ENCODE data around the gene DHX35. TPM values are rescaled to one million over a fixed set of nuclear protein-coding genes. Genes with fewer than 3 reads are reported as not detected.

The DHX35 gene
- total RNA-seq, 6 experiments from 2014 or later = 3.2 to 7.5 (median 4.8) TPM

DNA sequence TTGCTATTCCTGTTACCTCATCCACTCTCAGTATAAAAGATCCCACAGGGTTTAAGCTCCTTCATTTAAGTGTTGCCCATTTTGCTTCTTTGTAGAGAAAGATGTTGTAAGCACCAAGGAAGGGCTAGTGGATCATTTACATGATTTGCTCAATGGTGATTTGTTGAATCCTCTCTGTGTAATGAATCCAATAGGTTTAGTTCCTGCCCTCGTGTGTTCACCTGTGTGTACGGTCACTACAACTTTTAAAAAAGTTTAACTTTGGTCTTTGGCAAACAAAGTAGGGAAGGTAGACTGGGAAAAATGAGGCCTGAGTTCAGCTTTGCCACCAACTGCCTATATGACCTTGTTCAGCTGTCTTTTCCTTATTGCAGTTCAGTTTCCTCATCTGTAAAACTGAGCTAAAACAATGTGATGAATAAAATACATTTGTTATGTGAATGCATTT lies 51.5 kb downstream of the DHX35 start:
- no peaks in the 10 kb centered on the region for H3K9me3 ChIP-seq
- no peak overlapping the region for H3K4me3 ChIP-seq
- 15% methylated on average over 2 of the region's 2 CpGs for WGBS (ENCODE audit: insufficient coverage, low coverage, low lambda C conversion rate, missing lambda C conversion rate)
- intact Hi-C loops (cut with DNase I) = no loop called here
- peak overlapping the region in 1 of 3 donors; percentile 6 for H3K27ac ChIP-seq
- TF ChIP-seq, protein P1, sequence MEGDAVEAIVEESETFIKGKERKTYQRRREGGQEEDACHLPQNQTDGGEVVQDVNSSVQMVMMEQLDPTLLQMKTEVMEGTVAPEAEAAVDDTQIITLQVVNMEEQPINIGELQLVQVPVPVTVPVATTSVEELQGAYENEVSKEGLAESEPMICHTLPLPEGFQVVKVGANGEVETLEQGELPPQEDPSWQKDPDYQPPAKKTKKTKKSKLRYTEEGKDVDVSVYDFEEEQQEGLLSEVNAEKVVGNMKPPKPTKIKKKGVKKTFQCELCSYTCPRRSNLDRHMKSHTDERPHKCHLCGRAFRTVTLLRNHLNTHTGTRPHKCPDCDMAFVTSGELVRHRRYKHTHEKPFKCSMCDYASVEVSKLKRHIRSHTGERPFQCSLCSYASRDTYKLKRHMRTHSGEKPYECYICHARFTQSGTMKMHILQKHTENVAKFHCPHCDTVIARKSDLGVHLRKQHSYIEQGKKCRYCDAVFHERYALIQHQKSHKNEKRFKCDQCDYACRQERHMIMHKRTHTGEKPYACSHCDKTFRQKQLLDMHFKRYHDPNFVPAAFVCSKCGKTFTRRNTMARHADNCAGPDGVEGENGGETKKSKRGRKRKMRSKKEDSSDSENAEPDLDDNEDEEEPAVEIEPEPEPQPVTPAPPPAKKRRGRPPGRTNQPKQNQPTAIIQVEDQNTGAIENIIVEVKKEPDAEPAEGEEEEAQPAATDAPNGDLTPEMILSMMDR (IDR thresholded peaks at IDR 0.05) = peak in 2 of 4 donors; percentile 12 to 21
- no peak for TF ChIP-seq POLR2A (IDR thresholded peaks at IDR 0.05)
- ATAC-seq (peak; percentile 89 to 94 (median 90)), DNase-seq (no peak)
- peaks cover 0 to 31% (median 2%) of the 10 kb centered on the region in 4 donors for H3K36me3 ChIP-seq
- no peaks in the 10 kb centered on the region for H3K27me3 ChIP-seq
- H3K4me1 ChIP-seq = peaks cover 0 to 6% (median 0%) of the 10 kb centered on the region in 4 donors

GRCh38 chr20:39016041-39016440 lies 53.9 kb downstream of the DHX35 start:
- WGBS (ENCODE audit: insufficient coverage, low coverage, low lambda C conversion rate, missing lambda C conversion rate) = 97% methylated on average over 2 of the region's 3 CpGs
- Histone ChIP-seq H3K9me3 (no peaks in the 10 kb centered on the region), H3K4me1 (peaks cover 0 to 6% (median 0%) of the 10 kb centered on the region in 4 donors), H3K27me3 (no peaks in the 10 kb centered on the region), H3K27ac (no peak overlapping the region), H3K36me3 (peaks cover 0 to 25% (median 2%) of the 10 kb centered on the region in 4 donors), H3K4me3 (no peak overlapping the region)
- intact Hi-C loops (cut with DNase I) = no loop called here
- TF ChIP-seq, protein P1 (IDR thresholded peaks at IDR 0.05) = no peak
- no peak for TF ChIP-seq POLR2A (IDR thresholded peaks at IDR 0.05)
- no peak for ATAC-seq
- no peak for DNase-seq

DNA sequence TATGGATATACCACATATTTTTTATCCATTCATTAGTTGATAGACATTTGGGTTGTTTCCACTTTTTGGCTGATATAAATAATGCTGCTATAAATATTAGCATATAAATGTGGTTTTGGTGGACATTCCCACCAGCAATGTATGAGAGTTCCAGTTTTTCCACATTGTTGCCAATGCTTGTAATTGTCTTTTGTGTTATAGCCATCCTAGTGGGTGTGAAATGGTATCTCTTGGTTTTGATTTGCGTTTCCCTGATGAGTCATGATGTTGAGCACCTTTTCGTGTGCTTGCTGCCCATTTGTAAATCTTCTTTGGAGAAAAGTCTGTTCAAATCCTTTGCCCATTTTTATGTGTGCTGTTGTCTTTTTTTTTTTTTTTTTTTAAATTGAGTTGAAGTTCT lies 54.4 kb downstream of the DHX35 start:
- Histone ChIP-seq H3K27me3 (no peaks in the 10 kb centered on the region), H3K27ac (no peak overlapping the region), H3K9me3 (no peaks in the 10 kb centered on the region), H3K4me3 (no peak overlapping the region), H3K4me1 (peaks cover 0 to 6% (median 0%) of the 10 kb centered on the region in 4 donors), H3K36me3 (peaks cover 0 to 20% (median 2%) of the 10 kb centered on the region in 4 donors)
- 86% methylated on average over 2 of the region's 2 CpGs for WGBS (ENCODE audit: insufficient coverage, low coverage, low lambda C conversion rate, missing lambda C conversion rate)
- no peak for DNase-seq
- no peak for ATAC-seq
- TF ChIP-seq POLR2A (IDR thresholded peaks at IDR 0.05) = no peak
- TF ChIP-seq, protein P1 (IDR thresholded peaks at IDR 0.05) = no peak
- intact Hi-C loops (cut with DNase I) = no loop called here

GRCh38 chr20:39019027-39019426 lies 56.9 kb downstream of the DHX35 start:
- 84% methylated on average over 3 of the region's 3 CpGs for WGBS (ENCODE audit: insufficient coverage, low coverage, low lambda C conversion rate, missing lambda C conversion rate)
- DNase-seq = no peak
- peaks cover 0 to 33% (median 14%) of the 10 kb centered on the region in 4 donors for H3K36me3 ChIP-seq
- peaks cover 0 to 1% (median 0%) of the 10 kb centered on the region in 4 donors for H3K4me1 ChIP-seq
- H3K27ac ChIP-seq = no peak overlapping the region
- H3K4me3 ChIP-seq = no peak overlapping the region
- intact Hi-C loops (cut with DNase I) = no loop called here
- ATAC-seq = no peak
- TF ChIP-seq, protein P1 (IDR thresholded peaks at IDR 0.05) = no peak
- no peak for TF ChIP-seq POLR2A (IDR thresholded peaks at IDR 0.05)
- no peaks in the 10 kb centered on the region for H3K9me3 ChIP-seq
- no peaks in the 10 kb centered on the region for H3K27me3 ChIP-seq
